Rectal smooth muscle tissue (tissue), 1 donor: ENCODE data around the gene KARS1.

Experiments used
- H3K27ac ChIP-seq: one replicate; pipeline ENCODE4 v1.7.0; 2013; ENCODE audit warnings: low read depth, low read length, inconsistent platforms
- H3K27me3 ChIP-seq: one replicate; pipeline ENCODE4 v1.7.0; 2013; ENCODE audit warnings: low read length; ENCODE audit not compliant: control insufficient read depth, insufficient read depth
- H3K36me3 ChIP-seq: one replicate; pipeline ENCODE4 v1.7.0; 2013; ENCODE audit warnings: low read length; ENCODE audit not compliant: control insufficient read depth, insufficient read depth
- H3K4me1 ChIP-seq: one replicate; pipeline ENCODE4 v1.7.0; 2013; ENCODE audit warnings: low read length; ENCODE audit not compliant: control insufficient read depth, insufficient read depth
- H3K4me3 ChIP-seq: one replicate; pipeline ENCODE4 v1.7.0; 2013; ENCODE audit warnings: low read length
- H3K9ac ChIP-seq: one replicate; pipeline ENCODE4 v1.7.0; 2013; ENCODE audit warnings: low read length

KARS1 gene

GRCh38 chr16:75647112-75647491, 363 bp downstream of the KARS1 start:
- peaks cover 13% of the 10 kb centered on the region for H3K4me1 ChIP-seq
- H3K27me3 ChIP-seq, result no peaks in the 10 kb centered on the region

GRCh38 chr16:75644240-75645012, 3.0 kb downstream of the KARS1 start:
- Histone ChIP-seq H3K9ac (no peak overlapping the region), H3K27ac (no peak overlapping the region), H3K4me1 (peaks cover 5% of the 10 kb centered on the region), H3K4me3 (no peak overlapping the region), H3K36me3 (peaks cover 11% of the 10 kb centered on the region), H3K27me3 (no peaks in the 10 kb centered on the region)

More at GRCh38 chr16:75647112-75647491, 363 bp downstream of the KARS1 start:
- peaks cover 4% of the 10 kb centered on the region for H3K36me3 ChIP-seq
- H3K27ac ChIP-seq, result peak overlapping the region; percentile 96
- peak overlapping the region; percentile 94 for H3K4me3 ChIP-seq
- H3K9ac ChIP-seq, result peak overlapping the region; percentile 87

- Histone ChIP-seq H3K27ac (no peak overlapping the region), H3K36me3 (peaks cover 21% of the 10 kb centered on the region), H3K9ac (no peak overlapping the region)
Measured at GRCh38 chr16:75640598-75640997, 6.9 kb downstream of the KARS1 start.

DNA sequence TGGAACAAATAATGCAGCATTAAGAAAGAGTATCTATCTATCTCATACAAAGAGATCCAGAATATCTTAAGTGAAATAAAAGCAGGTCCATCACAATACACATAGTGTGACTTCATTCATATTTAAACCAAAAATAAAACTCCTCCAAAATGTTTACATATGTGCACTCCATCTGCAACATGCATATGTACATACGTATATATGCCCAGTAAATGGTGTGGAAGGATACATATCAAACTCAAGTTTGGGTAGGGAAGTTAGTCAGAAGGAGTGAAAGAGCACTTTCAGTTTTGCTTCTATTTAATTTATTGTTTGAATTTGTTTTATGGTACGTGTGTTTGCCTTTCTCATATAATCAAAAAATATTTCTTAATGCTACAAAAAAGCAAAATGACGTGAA, 12.4 kb downstream of the KARS1 start:
- H3K27ac ChIP-seq, result no peak overlapping the region
- no peak overlapping the region for H3K9ac ChIP-seq
- H3K4me3 ChIP-seq, result no peak overlapping the region
- H3K27me3 ChIP-seq, result no peaks in the 10 kb centered on the region
- no peaks in the 10 kb centered on the region for H3K4me1 ChIP-seq
- H3K36me3 ChIP-seq, result peaks cover 44% of the 10 kb centered on the region

More at GRCh38 chr16:75640598-75640997, 6.9 kb downstream of the KARS1 start:
- H3K4me1 ChIP-seq, result no peaks in the 10 kb centered on the region
- H3K27me3 ChIP-seq, result no peaks in the 10 kb centered on the region
- H3K4me3 ChIP-seq, result no peak overlapping the region

DNA sequence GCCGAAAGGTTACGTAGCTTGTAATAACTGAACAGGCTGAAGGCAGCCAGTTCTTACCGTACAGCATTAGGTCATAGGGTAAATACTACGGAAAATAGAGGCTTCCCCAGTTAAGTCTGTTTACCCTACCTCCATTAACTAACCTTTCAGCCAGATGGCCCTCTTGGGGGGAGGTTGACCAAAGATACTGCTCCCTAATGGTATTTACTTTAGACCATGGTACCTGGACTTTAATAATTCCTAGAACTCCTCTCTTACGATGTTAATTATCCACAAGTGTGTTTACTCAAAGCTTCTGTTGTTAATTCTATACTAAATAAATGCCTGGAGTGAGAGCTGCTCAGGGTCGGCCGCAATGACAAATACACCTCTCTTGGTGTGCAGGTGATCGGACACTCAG, 14.6 kb downstream of the KARS1 start:
- Histone ChIP-seq H3K27ac (no peak overlapping the region), H3K27me3 (no peaks in the 10 kb centered on the region), H3K9ac (no peak overlapping the region), H3K4me3 (no peak overlapping the region), H3K36me3 (peaks cover 55% of the 10 kb centered on the region), H3K4me1 (no peaks in the 10 kb centered on the region)

- Histone ChIP-seq H3K4me1 (no peaks in the 10 kb centered on the region), H3K36me3 (peaks cover 56% of the 10 kb centered on the region), H3K4me3 (no peak overlapping the region), H3K27me3 (no peaks in the 10 kb centered on the region), H3K27ac (no peak overlapping the region), H3K9ac (no peak overlapping the region)
Measured at GRCh38 chr16:75630052-75630451, 17.4 kb downstream of the KARS1 start.

DNA sequence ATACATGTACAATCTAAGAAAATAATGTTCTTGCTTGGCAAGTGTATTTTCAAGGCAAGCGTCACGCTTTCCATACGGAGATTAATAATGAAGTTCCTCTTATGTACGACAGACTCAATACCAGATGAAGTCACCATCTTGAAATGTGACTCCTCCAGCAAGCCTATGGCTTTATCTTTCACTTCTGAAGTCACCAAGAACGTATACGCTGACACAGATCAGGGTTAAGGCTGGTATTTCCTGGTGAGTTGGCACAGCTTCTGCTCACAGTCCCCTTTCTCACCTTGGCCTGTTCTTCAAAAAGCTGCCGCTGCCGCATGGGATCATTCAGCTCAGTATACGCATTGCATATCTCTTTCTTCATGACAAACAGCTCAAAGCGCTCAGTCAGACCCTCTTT, 18.3 kb downstream of the KARS1 start:
- H3K9ac ChIP-seq, result no peak overlapping the region
- no peaks in the 10 kb centered on the region for H3K27me3 ChIP-seq
- no peak overlapping the region for H3K27ac ChIP-seq
- H3K4me3 ChIP-seq, result no peak overlapping the region
- no peaks in the 10 kb centered on the region for H3K4me1 ChIP-seq
- H3K36me3 ChIP-seq, result peaks cover 54% of the 10 kb centered on the region

DNA sequence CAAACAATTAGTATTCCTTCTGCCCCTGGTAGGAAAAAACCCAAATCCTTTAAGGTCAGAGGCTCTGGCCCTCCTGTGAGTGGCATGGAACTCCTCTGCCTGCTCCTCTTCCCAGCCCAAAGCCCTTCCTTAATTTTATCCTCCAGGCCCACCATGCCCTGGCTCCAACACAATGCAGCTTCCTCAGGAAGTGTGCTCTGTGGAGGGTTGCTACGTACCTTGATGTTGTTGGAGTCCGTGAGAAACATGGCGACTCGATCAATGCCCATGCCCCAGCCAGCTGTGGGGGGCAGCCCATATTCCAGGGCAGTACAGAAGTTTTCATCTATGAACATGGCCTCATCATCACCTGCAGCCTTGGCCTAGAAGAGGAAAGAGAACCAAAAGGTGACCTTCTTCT, 19.1 kb downstream of the KARS1 start:
- H3K27ac ChIP-seq, result no peak overlapping the region
- peaks cover 49% of the 10 kb centered on the region for H3K36me3 ChIP-seq
- no peaks in the 10 kb centered on the region for H3K4me1 ChIP-seq
- H3K4me3 ChIP-seq, result no peak overlapping the region
- no peak overlapping the region for H3K9ac ChIP-seq
- no peaks in the 10 kb centered on the region for H3K27me3 ChIP-seq

DNA sequence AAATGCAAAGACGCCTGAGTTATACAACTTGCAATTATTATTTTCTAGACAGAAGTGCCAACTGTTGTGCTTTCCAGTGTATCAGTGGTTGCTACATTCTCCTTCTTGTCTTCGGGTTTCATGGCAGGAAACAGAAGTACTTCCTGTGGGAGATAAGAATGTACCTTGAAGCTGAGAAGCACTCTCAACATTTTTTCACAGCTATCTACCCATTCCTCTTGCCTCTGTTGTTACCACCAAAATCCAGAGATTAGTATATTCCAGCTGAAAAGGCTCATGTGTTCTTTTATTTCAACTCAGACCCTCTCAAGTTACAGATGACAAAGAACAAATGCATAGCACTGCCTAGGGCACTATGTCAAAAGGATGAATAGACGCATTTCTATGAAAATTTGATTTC, 19.6 kb downstream of the KARS1 start:
- H3K36me3 ChIP-seq, result peaks cover 45% of the 10 kb centered on the region
- H3K4me3 ChIP-seq, result no peak overlapping the region
- H3K27ac ChIP-seq, result no peak overlapping the region
- no peaks in the 10 kb centered on the region for H3K27me3 ChIP-seq
- no peaks in the 10 kb centered on the region for H3K4me1 ChIP-seq
- H3K9ac ChIP-seq, result no peak overlapping the region

- H3K27ac ChIP-seq, result no peak overlapping the region
- H3K4me1 ChIP-seq, result peaks cover 8% of the 10 kb centered on the region
- H3K27me3 ChIP-seq, result no peaks in the 10 kb centered on the region
- H3K4me3 ChIP-seq, result no peak overlapping the region
- peaks cover 44% of the 10 kb centered on the region for H3K36me3 ChIP-seq
- H3K9ac ChIP-seq, result no peak overlapping the region
Measured at GRCh38 chr16:75626806-75627205, 20.7 kb downstream of the KARS1 start.

GRCh38 chr16:75624921-75625334, 22.5 kb downstream of the KARS1 start:
- H3K27me3 ChIP-seq, result no peaks in the 10 kb centered on the region
- H3K36me3 ChIP-seq, result peaks cover 33% of the 10 kb centered on the region
- no peak overlapping the region for H3K9ac ChIP-seq
- peaks cover 11% of the 10 kb centered on the region for H3K4me1 ChIP-seq
- H3K4me3 ChIP-seq, result no peak overlapping the region
- no peak overlapping the region for H3K27ac ChIP-seq

- Histone ChIP-seq H3K4me1 (peaks cover 11% of the 10 kb centered on the region), H3K27ac (peak within 1 kb of the TSS; percentile 87), H3K9ac (peak within 1 kb of the TSS; percentile 90), H3K36me3 (peaks cover 24% of the 10 kb centered on the region), H3K27me3 (no peaks in the 10 kb centered on the region), H3K4me3 (peak within 1 kb of the TSS; percentile 89)
Measured at GRCh38 chr16:75622761-75623605, 24.5 kb downstream of the KARS1 start, which contains the start of gene ADAT1. TSS of gene ADAT1 (minus strand) at chr16:75623281. CDS start at chr16:75620799, 2,482 bp downstream.
